GM19023 (cell line): Measurements from ENCODE around the gene RTCA.
A peak's percentile ranks its signal among the peaks of the same experiment; 100 is the strongest.
"Not testable (repeated sequence)": the region's sequence is repeated elsewhere in the genome, so short reads cannot be mapped to it uniquely, and the experiment has no call there.

Experiments used
- ATAC-seq: cut with Tn5 transposase; IDR thresholded peaks from one replicate; pipeline ENCODE4 v1.9.1; 2021; ENCODE audit warnings: mild to moderate bottlenecking, moderate library complexity; ENCODE audit not compliant: unreplicated experiment

RTCA gene

DNA sequence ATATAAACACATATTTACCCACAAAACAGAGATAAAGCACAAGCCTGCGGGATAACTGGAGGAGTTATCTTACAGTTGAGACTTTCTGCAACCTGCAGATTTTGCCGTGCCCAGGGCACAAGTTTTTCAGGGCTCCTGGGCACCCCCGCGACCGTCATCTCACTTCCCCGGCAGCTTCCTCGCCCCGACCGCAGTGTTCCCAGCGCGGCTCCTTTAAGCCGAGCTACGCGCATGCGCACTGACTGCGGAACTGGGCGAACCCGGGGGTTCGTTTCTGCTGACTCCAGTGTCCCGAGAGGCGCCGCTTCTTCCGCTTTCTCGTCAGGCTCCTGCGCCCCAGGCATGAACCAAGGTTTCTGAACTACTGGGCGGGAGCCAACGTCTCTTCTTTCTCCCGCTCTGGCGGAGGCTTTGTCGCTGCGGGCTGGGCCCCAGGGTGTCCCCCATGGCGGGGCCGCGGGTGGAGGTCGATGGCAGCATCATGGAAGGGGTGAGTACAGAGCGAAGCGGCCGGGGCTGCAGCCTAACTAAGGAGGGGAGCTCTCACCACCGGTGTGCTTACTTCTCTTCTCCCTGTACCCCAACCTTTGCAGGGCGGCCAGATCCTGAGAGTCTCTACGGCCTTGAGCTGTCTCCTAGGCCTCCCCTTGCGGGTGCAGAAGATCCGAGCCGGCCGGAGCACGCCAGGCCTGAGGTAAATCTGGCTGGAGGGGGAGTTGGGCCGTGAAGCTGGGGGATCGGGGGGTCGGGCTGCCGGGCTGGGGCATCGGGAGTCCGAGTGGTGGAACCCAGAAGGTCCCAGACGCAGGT, at the start of gene RTCA:
RTCA (plus strand) TSS at position 286 of the 810 bp plus-strand sequence; CDS start at position 446, 160 bp downstream.
- peak; percentile 98 for ATAC-seq

DNA sequence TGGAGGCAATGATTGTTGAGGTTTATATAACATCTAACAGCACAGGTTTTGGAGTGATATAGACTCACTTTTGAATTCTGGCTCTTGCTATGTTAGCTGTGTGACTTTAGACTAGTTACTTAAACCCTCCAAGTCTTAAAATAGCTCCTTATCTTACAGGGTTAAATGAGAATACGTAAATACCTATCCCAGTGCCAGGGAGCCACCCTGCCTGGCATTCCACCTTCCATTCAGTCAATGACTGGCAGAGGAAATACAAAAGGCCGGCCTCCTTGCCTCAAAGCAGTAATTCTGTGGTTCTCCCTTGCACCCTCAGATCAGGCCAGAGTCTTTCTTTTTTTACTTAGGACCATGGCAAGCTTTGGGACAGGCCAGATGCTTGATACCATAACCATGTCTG, 48.2 kb upstream of the RTCA start:
- no peak for ATAC-seq

DNA sequence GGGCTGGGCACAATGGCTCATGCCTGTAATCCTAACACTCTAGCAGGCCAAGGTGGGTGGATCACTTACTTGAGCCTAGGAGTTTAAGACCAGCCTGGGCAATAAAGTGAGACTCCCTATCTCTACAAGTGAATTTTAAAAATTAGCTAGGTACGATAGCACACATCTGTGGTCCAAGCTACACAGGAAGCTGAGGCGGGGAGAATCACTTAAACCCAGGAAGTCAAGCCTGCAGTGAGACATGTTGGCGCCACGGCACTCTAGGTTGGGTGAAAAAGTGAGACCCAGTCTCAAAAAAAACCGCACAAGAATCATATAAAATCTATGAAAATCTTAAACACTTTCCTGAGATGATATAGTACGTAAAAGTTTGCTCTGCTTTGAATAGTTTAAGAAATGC, 46.6 kb upstream of the RTCA start:
- ATAC-seq, result no peak

DNA sequence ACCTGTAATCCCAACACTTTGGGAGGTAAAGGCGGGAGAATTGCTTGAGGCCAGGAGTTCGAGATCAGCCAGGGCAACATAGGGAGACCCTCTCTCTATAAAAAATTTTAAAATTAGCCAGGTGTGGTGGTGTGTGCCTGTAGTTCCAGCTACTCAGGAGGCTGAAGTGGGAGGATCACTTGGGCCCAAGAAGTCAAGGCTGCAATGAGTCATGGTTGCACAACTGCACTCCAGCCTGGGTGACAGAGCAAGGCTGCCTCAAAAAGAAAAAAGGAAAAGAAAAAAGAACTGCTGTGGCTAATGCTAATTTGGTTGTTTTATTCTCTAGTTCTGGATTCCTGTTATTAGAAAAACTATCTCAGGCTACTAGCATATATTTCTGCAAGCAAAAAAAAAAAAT, 46.1 kb upstream of the RTCA start:
- no peak for ATAC-seq

DNA sequence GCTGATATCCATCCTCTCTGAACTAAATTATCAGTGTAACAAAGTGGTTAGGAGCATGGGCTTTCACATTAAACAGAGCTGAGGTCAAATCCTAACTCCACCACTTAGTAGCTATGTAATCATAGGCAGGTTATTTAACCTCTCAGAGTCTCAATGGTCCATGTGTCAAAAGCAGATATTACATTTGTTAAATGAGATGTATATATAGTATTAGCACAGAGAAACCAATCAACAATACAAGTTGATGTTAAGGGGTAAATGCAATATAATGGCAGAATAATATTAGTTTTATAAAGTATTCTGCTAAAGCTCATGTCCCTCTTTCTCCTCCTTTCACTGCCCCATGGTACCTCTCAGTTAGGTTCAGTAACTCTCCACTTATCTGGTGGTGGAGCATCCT, 43.6 kb upstream of the RTCA start:
- ATAC-seq, result no peak

DNA sequence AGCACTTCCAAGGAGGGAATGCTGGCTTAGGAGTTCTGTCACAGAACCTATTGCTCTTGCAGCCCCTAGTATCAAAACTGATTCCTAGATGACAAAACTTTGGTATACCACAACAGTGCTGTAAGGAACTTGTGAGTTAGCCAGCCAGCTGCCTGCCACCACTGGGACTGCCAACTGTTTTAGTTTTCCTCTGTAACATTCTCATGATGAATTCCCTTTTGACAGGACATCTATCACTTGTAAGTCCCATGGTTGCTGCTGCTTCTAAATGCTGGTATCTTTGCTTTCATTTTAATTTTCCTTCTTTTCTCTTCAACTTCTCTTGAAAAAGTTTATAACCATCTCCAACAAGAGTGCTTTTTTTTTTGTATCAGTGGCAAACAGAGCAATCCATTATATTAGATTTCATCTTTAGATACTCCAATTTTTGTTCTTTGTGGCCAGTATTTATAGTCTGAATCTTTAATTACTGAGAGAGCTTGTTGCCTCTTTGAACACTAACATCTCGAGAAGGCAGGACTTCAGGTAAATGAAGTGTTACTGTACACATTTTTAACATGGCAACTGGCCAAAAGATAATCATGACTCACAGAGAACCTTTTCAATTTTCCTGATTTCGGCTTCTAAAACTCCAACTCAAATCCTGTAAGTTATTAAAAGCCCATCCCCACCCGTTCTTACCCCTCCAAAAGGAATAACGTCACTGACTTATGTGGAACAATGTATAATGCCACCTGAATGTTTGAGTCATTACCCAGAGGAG, 36.2 kb upstream of the RTCA start:
- no peak for ATAC-seq

DNA sequence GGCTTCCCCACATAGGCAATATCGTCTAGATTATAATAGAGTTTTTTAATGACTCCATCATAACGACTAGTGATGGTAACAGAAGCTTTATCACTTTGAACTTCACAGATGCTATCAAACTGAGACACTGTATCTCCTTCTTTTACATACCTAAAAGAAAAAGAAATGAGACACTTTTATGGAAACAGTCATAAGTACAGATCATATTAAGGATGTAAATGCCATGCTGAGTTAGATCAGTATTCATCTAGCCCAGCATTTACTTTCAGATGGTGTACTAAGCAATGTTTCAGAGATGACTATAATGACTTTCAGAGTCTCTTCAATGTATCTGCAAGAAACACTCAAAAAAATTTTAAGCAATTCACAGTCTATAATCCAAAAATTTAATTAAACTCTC, 35.3 kb upstream of the RTCA start:
- no peak for ATAC-seq

DNA sequence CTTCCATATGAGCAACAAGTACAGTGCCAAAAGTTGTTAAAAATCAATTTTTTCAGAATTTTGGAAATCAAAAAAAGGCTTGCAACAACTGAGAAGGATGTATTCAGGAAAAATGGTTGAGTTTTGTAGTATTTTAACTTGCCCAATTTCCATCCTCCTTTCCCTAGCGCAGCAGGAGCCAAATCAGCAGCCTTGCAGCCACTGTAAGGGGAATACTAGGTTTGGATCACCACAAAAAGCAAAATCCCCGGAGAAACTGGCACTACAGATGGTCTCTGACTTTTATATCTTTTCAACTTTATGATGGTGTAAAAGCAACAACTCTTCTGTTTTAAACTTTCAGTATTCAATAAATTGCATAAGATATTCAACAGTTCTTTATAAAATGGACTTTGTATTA, 34.3 kb upstream of the RTCA start:
- ATAC-seq, result no peak

DNA sequence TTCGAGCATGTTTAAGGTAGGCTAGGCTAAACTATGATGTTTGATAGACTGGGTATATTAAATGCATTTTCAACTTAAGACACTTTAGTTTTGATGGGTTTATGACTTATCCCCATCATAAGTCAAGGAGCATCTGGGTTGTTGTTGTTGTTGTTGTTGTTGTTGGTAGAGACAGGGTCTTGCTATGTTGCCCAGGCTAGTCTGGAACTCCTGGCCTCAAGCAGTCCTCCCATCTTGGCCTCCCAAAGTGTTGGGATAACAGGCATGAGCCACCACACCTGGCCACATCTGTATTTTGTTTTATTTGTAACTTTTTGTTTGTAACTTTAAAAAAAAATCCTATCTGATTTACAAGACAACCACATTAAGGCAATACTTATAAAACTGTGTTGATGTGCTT, 33.9 kb upstream of the RTCA start:
- no peak for ATAC-seq

DNA sequence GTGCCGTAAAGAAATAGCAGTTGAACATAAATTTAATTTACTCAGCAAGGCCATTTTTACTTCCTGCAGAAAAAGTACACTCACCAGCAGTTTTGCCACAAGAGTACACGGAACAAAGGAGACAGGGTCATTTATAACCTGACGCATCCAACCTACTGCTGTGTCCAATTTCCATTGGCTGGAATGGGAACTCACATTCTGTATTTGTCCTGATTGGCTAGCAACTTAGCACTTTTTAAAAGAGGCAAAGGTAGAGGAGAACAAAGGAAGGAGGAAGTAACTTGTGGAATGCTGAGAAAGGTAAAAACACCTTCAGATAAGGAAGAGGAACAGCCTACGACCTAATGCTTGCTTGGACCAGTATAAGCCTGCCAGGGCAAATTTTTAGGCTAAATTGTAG, 32.5 kb upstream of the RTCA start:
- ATAC-seq, result not testable (repeated sequence)

DNA sequence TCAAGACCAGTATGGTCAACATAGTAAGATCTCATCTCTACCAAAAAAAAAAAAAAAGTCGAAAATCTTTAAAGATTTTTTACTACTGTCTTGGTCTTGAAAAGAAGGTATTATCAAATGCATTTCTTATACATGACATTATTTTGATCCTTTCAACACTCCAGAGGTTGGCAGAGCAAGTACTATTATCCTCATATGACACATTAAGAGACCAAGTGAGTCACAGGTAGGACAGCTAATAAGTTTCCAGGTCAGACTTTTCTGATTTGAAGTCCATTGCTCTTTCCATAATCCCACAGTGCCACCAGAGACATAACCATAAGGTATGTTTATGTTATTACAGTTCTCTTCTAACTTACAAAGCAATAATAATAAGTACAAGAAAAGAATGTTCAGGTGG, 31.6 kb upstream of the RTCA start:
- no peak for ATAC-seq

DNA sequence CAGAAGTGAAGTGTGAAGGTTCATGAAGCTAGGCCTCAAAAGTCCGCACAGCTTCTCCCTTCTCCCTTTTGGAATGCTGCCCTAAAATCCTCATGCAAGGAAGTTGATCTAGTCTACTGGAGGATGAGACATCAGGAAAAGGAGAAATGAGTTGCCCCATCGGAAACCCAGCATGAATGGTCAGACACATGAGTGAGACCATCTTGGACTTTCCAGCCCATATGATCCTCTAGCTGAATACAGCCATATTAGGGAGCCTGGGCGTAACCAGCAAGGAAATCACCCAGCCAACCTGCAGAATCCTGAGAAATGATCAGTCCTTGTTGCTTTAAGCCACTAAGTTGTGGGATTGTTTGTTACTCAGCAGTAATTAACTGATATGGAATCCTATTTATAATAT, 28.9 kb upstream of the RTCA start:
- no peak for ATAC-seq

DNA sequence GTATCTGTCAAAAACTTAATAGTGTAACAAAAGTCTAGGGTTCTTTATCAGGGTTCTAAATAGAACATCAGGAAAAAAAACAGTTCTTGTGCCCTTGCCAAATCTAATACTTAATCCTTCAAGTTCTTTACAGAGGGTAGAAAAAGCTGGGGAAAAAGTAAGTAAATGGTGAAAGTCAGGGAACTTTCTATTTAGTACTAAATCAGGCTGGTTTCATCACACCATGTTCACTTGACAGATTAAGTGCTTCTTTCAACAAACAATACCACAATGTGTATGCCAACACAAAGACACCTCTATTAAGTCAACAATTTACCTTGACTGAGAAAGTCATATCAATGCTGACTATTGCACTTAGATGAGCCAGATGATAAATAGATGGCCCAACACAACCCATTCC, 26.1 kb upstream of the RTCA start:
- ATAC-seq, result no peak

DNA sequence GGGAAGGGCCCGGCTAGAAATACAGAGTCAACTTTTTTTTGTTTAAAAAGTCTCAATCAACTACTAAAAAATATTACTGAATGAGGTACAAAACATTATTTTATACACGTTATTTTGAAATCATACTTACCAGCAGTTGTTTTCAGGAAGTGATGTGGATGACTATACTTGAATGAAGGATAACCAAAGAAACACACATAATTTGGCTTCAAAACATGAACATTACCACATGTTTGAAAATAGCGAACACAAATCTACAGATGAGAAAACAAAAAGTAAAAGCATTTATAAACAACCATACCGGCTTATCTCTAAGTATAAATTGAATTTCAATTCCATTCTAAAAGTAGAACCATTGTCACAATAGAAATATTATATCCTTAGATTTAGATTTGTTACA, 25.4 kb upstream of the RTCA start:
- no peak for ATAC-seq

DNA sequence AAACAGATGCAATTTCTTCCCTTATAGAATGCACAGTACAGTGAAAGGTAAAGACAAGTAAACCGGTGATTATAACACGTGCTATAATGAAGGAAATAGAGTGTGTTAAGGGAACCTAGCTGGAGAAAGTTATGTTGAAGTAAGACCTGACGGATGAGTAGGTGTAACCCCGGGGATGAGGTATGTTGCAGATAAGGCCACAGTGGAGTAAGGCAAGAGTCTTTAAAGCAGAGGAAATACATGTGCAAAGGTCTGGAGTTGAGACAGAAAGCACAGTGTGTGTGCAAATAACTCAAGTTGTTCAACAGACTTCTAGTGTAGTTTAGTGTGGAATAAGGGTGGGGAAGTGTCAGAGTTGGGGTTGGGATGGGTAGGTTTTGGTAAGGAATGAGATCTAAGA, 19.3 kb upstream of the RTCA start:
- ATAC-seq, result no peak

DNA sequence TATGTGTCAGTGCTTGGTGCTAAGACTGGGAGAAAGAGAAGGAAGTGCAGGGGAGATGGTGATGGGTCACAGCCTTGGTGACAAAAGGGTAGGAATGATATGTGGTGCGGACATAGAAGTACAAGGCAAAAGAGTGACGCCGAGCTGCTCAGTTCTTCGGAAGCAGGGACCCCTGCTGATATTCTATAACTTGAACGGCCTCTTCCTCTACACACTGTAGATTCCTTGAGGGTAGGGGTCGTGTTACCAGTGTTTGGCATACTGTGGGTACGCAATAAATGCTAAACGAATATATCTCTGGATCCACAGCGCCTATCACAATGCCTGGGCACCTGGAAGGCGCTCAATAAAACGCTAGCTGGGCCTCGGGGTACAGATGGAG, 16.9 kb upstream of the RTCA start:
- peak; percentile 6 for ATAC-seq

DNA sequence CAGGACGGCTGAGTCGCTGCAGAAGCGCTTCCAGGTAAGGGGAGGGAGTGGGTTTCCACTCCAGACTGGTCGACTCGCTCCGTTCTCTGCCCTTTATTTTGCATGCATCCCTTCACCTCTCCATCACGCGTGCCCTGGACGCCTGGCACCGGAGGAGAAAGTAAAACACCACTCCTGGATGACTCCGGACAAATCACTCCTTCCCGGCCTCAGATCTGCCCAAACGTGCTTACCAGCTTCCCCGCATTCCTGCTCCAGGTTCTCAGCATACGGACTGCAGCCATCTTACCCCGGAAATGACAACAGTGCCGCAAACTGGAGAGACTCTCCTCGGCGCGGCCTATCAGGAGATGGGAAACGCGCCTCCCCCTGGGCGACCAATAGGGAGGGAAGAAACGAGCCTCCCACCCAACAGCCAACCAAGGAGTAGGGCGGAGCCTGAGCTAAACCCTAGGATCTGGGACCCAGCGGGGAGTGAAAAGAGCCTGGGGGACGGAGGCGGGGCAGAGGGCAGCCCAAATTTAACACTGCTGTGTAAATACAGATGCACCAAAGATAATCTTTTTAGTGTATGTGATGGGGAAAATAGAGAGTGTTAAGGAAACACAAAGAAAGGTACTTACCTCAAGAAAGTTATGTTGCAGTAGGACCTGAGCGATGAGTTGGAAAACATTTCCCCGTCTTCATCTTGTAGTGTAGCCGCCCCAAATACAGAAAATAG, 16.3 kb upstream of the RTCA start, which contains the start of gene DBT:
DBT (minus strand) TSS at position 298 of the 721 bp plus-strand sequence; CDS start at position 284, 14 bp downstream.
- peak; percentile 100 for ATAC-seq

DNA sequence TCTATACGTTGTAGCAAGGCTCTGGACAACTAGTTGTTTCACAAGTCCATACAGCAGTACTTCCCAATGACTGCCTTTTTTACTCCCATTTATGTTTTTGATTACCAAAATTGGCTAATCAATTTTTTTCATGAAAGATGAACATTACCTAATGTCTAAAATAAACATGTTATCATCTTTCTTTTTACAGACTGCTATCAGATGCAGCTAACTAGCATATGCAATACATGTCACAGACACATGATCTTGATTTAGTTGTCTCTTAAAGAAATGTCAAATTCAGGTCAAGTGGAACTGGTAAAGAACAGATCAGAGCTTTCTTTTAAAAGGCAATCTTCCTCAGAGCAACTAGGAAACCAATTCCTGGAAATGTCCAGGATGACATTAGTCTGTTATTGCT, 15.8 kb upstream of the RTCA start:
- ATAC-seq, result no peak

DNA sequence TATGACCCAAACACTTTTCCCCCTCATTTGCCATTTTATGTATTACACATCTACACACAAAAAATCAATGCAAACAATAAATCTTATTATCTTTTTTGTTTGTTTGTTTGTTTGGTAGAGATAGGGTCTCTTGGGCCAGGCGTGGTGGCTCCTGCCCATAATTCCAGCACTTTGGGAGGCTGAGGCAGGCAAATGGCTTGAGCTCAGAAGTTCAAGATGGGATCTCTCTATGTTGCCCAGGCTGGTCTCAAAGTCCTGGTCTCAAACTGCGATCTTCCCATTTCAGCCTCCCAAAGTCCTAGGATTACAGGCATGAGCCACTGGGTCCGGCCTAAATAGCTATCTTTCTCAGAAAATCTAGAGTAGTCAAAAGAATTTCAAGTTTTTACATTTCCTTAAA, 15.2 kb upstream of the RTCA start:
- ATAC-seq, result no peak

DNA sequence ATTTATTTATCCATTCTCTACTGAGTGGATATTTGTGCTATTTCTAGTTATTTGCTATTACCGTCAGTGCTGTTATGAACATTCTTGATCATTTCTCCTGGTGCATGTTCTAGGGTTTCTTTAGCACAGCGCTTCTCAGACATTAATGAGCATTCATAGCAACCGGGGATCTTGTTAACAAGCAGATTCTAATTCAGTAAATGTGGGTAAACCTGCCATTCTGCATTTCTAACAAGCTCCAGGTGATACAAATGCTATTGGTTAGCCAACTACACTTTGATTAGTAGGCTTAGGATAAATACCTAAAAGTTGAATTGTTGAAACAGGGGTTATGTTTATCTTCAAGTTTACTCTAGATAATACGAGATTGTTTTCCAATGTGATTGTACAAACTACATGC, 13.1 kb upstream of the RTCA start:
- no peak for ATAC-seq

DNA sequence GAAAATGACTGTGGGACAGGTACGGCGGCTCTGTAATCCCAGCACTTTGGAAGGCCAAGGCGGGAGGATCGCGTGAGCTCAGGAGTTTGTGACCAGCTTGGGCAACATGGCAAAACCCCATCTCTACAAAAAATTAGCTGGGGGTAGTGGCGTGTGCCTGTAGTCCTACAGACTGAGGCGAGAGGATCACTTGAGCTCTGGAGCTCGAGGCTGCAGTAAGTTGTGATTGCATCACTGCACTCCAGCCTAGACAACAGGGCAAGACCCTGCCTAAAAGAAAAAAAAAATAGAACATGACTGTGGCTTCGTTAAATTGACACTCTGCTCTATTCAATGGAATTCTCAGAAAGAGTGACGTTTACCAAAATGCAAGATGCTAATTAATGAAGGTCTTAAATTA, 12.5 kb upstream of the RTCA start:
- ATAC-seq, result no peak

DNA sequence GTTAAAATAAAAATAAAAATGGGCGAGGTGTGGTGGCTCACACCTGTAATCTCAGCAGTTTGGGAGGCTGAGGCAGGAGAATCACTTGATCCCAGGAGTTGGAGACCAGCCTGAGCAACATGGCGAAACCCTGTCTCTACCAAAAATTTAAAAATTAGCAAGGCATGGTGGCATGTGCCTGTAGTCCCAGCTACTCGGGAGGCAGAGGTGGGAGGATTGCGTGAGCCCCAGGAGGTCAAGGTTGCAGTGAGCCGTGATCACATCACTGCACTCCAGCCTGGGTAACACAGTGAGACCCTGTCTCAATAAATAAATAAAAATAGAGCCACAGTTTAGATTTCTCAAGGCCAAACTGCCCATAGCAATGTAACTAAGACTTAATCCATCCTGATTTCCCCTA, 9.7 kb upstream of the RTCA start:
- ATAC-seq, result not testable (repeated sequence)
